HL-60 (cell line): Measurements from ENCODE around the gene DNAH17.

Source experiments
- DNase-seq, 2 experiments: peaks; one replicate each; pipeline ENCODE4 v3.0.0-alpha.2; 2010 to 2020; ENCODE audit warnings: low read depth in 1 of 2, low spot score in 1 of 2
- H3K27ac ChIP-seq: fragments of 250-450 bp; sonication (Bioruptor Pico); replicated peaks from 2 replicates; pipeline ENCODE4 v1.5.1; 2020; ENCODE audit warnings: mild to moderate bottlenecking, moderate library complexity
- H3K27me3 ChIP-seq: fragments of 250-450 bp; sonication (Bioruptor Pico); 2 replicates; pipeline ENCODE4 v1.5.1; 2021; ENCODE audit warnings: mild to moderate bottlenecking, moderate library complexity; ENCODE audit not compliant: insufficient read depth, poor library complexity, severe bottlenecking
- H3K4me3 ChIP-seq: replicated peaks from 2 replicates; pipeline ENCODE4 v1.5.1; 2011; ENCODE audit warnings: mild to moderate bottlenecking, control low read depth, low read length; ENCODE audit not compliant: insufficient read depth
- GABPA ChIP-seq: IDR thresholded peaks from 2 replicates; pipeline ENCODE4 v1.6.1; 2012; ENCODE audit warnings: low read depth
- POLR2AphosphoS5 ChIP-seq: IDR thresholded peaks from 2 replicates; pipeline ENCODE4 v1.6.1; 2012; ENCODE audit warnings: low read depth
- REST ChIP-seq: IDR thresholded peaks from 2 replicates; pipeline ENCODE4 v1.6.1; 2012; ENCODE audit warnings: low read depth; ENCODE audit not compliant: insufficient replicate concordance
- SPI1 ChIP-seq: IDR thresholded peaks from 2 replicates; pipeline ENCODE4 v1.6.1; 2012; ENCODE audit warnings: low read depth, mild to moderate bottlenecking, borderline replicate concordance
- TF ChIP-seq, protein P1 (sequence below): IDR thresholded peaks from one replicate; pipeline ENCODE4 v1.5.1; 2011; ENCODE audit warnings: low read length, control low read depth, inconsistent platforms; ENCODE audit not compliant: insufficient read depth

DNAH17 gene

GRCh38 chr17:78406920-78407319, 170.3 kb downstream of the DNAH17 start:
- TF ChIP-seq SPI1 (no peak), POLR2AphosphoS5 (no peak), REST (no peak), GABPA (no peak)
- TF ChIP-seq, protein P1, sequence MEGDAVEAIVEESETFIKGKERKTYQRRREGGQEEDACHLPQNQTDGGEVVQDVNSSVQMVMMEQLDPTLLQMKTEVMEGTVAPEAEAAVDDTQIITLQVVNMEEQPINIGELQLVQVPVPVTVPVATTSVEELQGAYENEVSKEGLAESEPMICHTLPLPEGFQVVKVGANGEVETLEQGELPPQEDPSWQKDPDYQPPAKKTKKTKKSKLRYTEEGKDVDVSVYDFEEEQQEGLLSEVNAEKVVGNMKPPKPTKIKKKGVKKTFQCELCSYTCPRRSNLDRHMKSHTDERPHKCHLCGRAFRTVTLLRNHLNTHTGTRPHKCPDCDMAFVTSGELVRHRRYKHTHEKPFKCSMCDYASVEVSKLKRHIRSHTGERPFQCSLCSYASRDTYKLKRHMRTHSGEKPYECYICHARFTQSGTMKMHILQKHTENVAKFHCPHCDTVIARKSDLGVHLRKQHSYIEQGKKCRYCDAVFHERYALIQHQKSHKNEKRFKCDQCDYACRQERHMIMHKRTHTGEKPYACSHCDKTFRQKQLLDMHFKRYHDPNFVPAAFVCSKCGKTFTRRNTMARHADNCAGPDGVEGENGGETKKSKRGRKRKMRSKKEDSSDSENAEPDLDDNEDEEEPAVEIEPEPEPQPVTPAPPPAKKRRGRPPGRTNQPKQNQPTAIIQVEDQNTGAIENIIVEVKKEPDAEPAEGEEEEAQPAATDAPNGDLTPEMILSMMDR: no peak
- no peak overlapping the region for H3K4me3 ChIP-seq
- H3K27ac ChIP-seq: no peak overlapping the region
- H3K27me3 ChIP-seq: no peaks in the 10 kb centered on the region
- no peak for DNase-seq

DNA sequence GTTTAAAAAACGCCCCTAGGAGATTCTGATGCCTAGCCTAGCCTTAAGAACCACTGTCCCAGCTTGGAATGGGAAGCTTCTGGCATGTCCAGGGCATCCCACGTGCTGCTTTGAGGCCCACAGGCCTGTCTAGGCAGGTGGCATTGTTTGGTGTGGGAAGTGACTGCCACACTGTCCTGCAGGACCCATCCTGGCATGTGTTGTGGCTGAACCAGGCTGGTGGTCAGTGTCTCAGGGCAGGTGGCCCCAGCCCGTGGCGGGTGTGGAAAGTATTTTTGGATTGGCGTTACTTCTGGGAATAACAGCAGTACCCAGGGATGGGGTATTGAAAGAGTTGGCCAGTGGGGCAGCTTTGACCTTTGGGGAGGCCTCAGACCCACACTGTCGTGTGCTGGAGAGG, 170.8 kb downstream of the DNAH17 start:
- TF ChIP-seq, protein P1: no peak
- no peak for TF ChIP-seq REST
- no peak for TF ChIP-seq SPI1
- TF ChIP-seq GABPA: no peak
- no peak for TF ChIP-seq POLR2AphosphoS5
- Histone ChIP-seq H3K27me3 (no peaks in the 10 kb centered on the region), H3K4me3 (no peak overlapping the region), H3K27ac (no peak overlapping the region)
- DNase-seq: no peak

- Histone ChIP-seq H3K27me3 (no peaks in the 10 kb centered on the region), H3K27ac (no peak overlapping the region), H3K4me3 (no peak overlapping the region)
- DNase-seq: no peak
- no peak for TF ChIP-seq REST
- no peak for TF ChIP-seq POLR2AphosphoS5
- no peak for TF ChIP-seq SPI1
- TF ChIP-seq, protein P1: no peak
- no peak for TF ChIP-seq GABPA
Observed at GRCh38 chr17:78403822-78404221, 173.4 kb downstream of the DNAH17 start.
